Hippocampal formation (tissue), 2 donors: ENCODE data around the gene VPS37C.
"Not testable (repeated sequence)": the region's sequence is repeated elsewhere in the genome, so short reads cannot be mapped to it uniquely, and the experiment has no call there.

ENCODE experiments used
- DNase-seq, 2 donors: peaks; one replicate each; lab custom pipeline; 2025; lab: John Stamatoyannopoulos, UW

VPS37C gene

GRCh38 chr11:61094167-61094566, 67.1 kb downstream of the VPS37C start:
- not testable (repeated sequence) for DNase-seq

GRCh38 chr11:61092908-61093763, 68.1 kb downstream of the VPS37C start:
- DNase-seq: no peak

GRCh38 chr11:61092280-61092766, 68.9 kb downstream of the VPS37C start:
- DNase-seq: no peak

- DNase-seq: no peak
Measured at GRCh38 chr11:61091373-61092279, 69.6 kb downstream of the VPS37C start.

GRCh38 chr11:61090982-61091372, 70.2 kb downstream of the VPS37C start:
- no peak for DNase-seq

- no peak for DNase-seq
Measured at GRCh38 chr11:61090521-61090920, 70.7 kb downstream of the VPS37C start.

GRCh38 chr11:61089806-61090491, 71.3 kb downstream of the VPS37C start:
- DNase-seq: no peak

GRCh38 chr11:61087426-61088119, 73.7 kb downstream of the VPS37C start:
- DNase-seq: no peak

- no peak for DNase-seq
Measured at GRCh38 chr11:61083601-61084147, 77.6 kb downstream of the VPS37C start.

GRCh38 chr11:61082931-61083531, 78.2 kb downstream of the VPS37C start:
- no peak for DNase-seq

GRCh38 chr11:61082062-61082870, 79.0 kb downstream of the VPS37C start:
- DNase-seq: no peak

GRCh38 chr11:61080986-61081590, 80.1 kb downstream of the VPS37C start:
- DNase-seq: no peak

- DNase-seq: no peak
Measured at GRCh38 chr11:61080526-61080925, 80.7 kb downstream of the VPS37C start.
